ENCODE measurements around the gene OCA2. TPM values are rescaled to one million over a fixed set of nuclear protein-coding genes. Genes with fewer than 3 reads are reported as not detected.

Gene OCA2
- polyA plus RNA-seq, 1 donor from 2014 or later: 0.97 TPM

- H3K9me3 ChIP-seq (ENCODE audit: low read length): no peaks in the 10 kb centered on the region
- H3K9ac ChIP-seq (ENCODE audit: low read length): no peak overlapping the region
- no peaks in the 10 kb centered on the region for H3F3A ChIP-seq (ENCODE audit: insufficient read depth, low read length, poor library complexity, severe bottlenecking)
- no peak overlapping the region for H3K4me2 ChIP-seq (ENCODE audit: low read length)
- H3K27ac ChIP-seq (ENCODE audit: low read length): no peak overlapping the region
- H3K9me2 ChIP-seq (ENCODE audit: insufficient read depth, low read length): no peaks in the 10 kb centered on the region
- H3K36me3 ChIP-seq (ENCODE audit: insufficient read depth, low read length): no peaks in the 10 kb centered on the region
- no peaks in the 10 kb centered on the region for H3K79me2 ChIP-seq (replicated peaks; ENCODE audit: insufficient read depth, low read length)
- no peak overlapping the region for H3K4me3 ChIP-seq (ENCODE audit: low read length)
- no peaks in the 10 kb centered on the region for H3K27me3 ChIP-seq (ENCODE audit: insufficient read depth, low read depth, low read length)
- H2AFZ ChIP-seq (ENCODE audit: low read depth, low read length): no peak overlapping the region
- no peaks in the 10 kb centered on the region for H4K20me1 ChIP-seq (ENCODE audit: insufficient read depth)
- TF ChIP-seq RAD21 (conservative IDR thresholded peaks at IDR 0.05) (no peak), EZH2 (IDR thresholded peaks at IDR 0.05; ENCODE audit: borderline replicate concordance, insufficient read depth, low read length, poor library complexity, severe bottlenecking) (no peak), REST (IDR thresholded peaks at IDR 0.05; ENCODE audit: borderline replicate concordance) (no peak), POLR2AphosphoS5 (IDR thresholded peaks at IDR 0.05) (no peak), EP300 (conservative IDR thresholded peaks at IDR 0.05; ENCODE audit: poor library complexity, severe bottlenecking) (no peak), MXI1 (conservative IDR thresholded peaks at IDR 0.05; ENCODE audit: poor library complexity, severe bottlenecking) (no peak), CTCF (IDR thresholded peaks at IDR 0.05; ENCODE audit: poor library complexity, severe bottlenecking) (no peak), SMC3 (conservative IDR thresholded peaks at IDR 0.05; ENCODE audit: poor library complexity) (no peak), TAF1 (IDR thresholded peaks at IDR 0.05; ENCODE audit: low read depth) (no peak)
These were observed 233.2 kb downstream of the OCA2 start for GRCh38 chr15:27865926-27866325.

GRCh38 chr15:27865323-27865922 is 233.7 kb downstream of the OCA2 start:
- Histone ChIP-seq H3K9me2 (ENCODE audit: insufficient read depth, low read length) (no peaks in the 10 kb centered on the region), H3K4me3 (ENCODE audit: low read length) (no peak overlapping the region), H3F3A (ENCODE audit: insufficient read depth, low read length, poor library complexity, severe bottlenecking) (no peaks in the 10 kb centered on the region), H3K4me2 (ENCODE audit: low read length) (no peak overlapping the region), H3K27me3 (ENCODE audit: insufficient read depth, low read depth, low read length) (no peaks in the 10 kb centered on the region), H2AFZ (ENCODE audit: low read depth, low read length) (no peak overlapping the region), H3K79me2 (replicated peaks; ENCODE audit: insufficient read depth, low read length) (no peaks in the 10 kb centered on the region), H3K36me3 (ENCODE audit: insufficient read depth, low read length) (no peaks in the 10 kb centered on the region), H3K9ac (ENCODE audit: low read length) (no peak overlapping the region), H3K27ac (ENCODE audit: low read length) (no peak overlapping the region), H3K9me3 (ENCODE audit: low read length) (no peaks in the 10 kb centered on the region), H4K20me1 (ENCODE audit: insufficient read depth) (no peaks in the 10 kb centered on the region)
- TF ChIP-seq EZH2 (IDR thresholded peaks at IDR 0.05; ENCODE audit: borderline replicate concordance, insufficient read depth, low read length, poor library complexity, severe bottlenecking): no peak
- TF ChIP-seq EP300 (conservative IDR thresholded peaks at IDR 0.05; ENCODE audit: poor library complexity, severe bottlenecking): no peak
- TF ChIP-seq REST (IDR thresholded peaks at IDR 0.05; ENCODE audit: borderline replicate concordance): no peak
- TF ChIP-seq RAD21 (conservative IDR thresholded peaks at IDR 0.05): no peak
- no peak for TF ChIP-seq CTCF (IDR thresholded peaks at IDR 0.05; ENCODE audit: poor library complexity, severe bottlenecking)
- TF ChIP-seq TAF1 (IDR thresholded peaks at IDR 0.05; ENCODE audit: low read depth): no peak
- no peak for TF ChIP-seq POLR2AphosphoS5 (IDR thresholded peaks at IDR 0.05)
- no peak for TF ChIP-seq MXI1 (conservative IDR thresholded peaks at IDR 0.05; ENCODE audit: poor library complexity, severe bottlenecking)
- TF ChIP-seq SMC3 (conservative IDR thresholded peaks at IDR 0.05; ENCODE audit: poor library complexity): no peak

All from neural cell (in vitro differentiated cells).